GM12878 (cell line): Measurements from ENCODE around the gene SLC43A3. TPM values are rescaled to one million over a fixed set of nuclear protein-coding genes. Genes with fewer than 3 reads are reported as not detected.

Experiments
- ATAC-seq: fragments of 200-7000 bp; cut with Tn5 transposase; 3 replicates; pipeline ENCODE4 v1.9.1; 2020; ENCODE audit warnings: mild to moderate bottlenecking, moderate library complexity
- BruUV-seq: library from RNA; stranded (reverse); fragments of 400-500 nt; replicated peaks from 2 replicates; lab custom pipeline; 2021; lab: Mats Ljungman, UMichigan
- CTCF ChIA-PET: fragments of 300-600 bp; sonication (Branson Sonifier 250); formaldehyde crosslinking; extraction: SDS; loops from one replicate; lab custom pipeline; 2021; ENCODE audit warnings: inconsistent platforms; lab: Yijun Ruan, JAX
- POLR2A ChIA-PET: fragments of 350-600 bp; formaldehyde crosslinking; extraction: SDS; loops from one replicate; lab custom pipeline; 2021; ENCODE audit warnings: inconsistent platforms; lab: Charles Lee
- RAD21 ChIA-PET: fragments of 300-600 bp; sonication (Branson Sonifier 250); formaldehyde crosslinking; loops from one replicate; lab custom pipeline; 2023; ENCODE audit warnings: antibody characterized with exemption; ENCODE audit not compliant: unreplicated experiment; lab: Charles Lee
- SMC1A ChIA-PET: fragments of 300-600 bp; sonication (Branson Sonifier 250); formaldehyde crosslinking; loops from one replicate; lab custom pipeline; 2023; ENCODE audit not compliant: unreplicated experiment, uncharacterized antibody; lab: Charles Lee
- DNase-seq: peaks from one replicate; pipeline ENCODE4 v3.0.0-alpha.2; 2011; ENCODE audit warnings: low read depth, low spot score
- FAIRE-seq: peaks from 3 replicates; lab custom pipeline; 2011; peaks lifted over from hg19 to GRCh38; lab: Jason Lieb, UNC
- H2AFZ ChIP-seq: 2 replicates; pipeline ENCODE4 v1.6.0; 2011; ENCODE audit warnings: low read depth, low read length, control low read depth; ENCODE audit not compliant: control insufficient read depth
- H3K27ac ChIP-seq: 2 replicates; pipeline ENCODE4 v1.5.1; 2011; ENCODE audit warnings: control low read depth; ENCODE audit not compliant: control insufficient read depth, insufficient read depth
- H3K27me3 ChIP-seq, 2 experiments: replicated peaks in 1 of 2; 2 replicates each; pipeline versions ENCODE4 v1.6.0 to v1.6.1; 2011; ENCODE audit warnings: low read length in 1 of 2; ENCODE audit not compliant: control insufficient read depth in 2 of 2, insufficient read depth in 2 of 2
- H3K36me3 ChIP-seq, 2 experiments: 2 replicates each; pipeline ENCODE4 v1.5.1; 2011; ENCODE audit warnings: low read length in 1 of 2; ENCODE audit not compliant: control insufficient read depth in 2 of 2, insufficient read depth in 2 of 2
- H3K4me1 ChIP-seq: 2 replicates; pipeline ENCODE4 v1.6.1; 2011; ENCODE audit warnings: mild to moderate bottlenecking, low read length, moderate library complexity, mixed read lengths; ENCODE audit not compliant: control insufficient read depth, insufficient read depth
- H3K4me2 ChIP-seq: 2 replicates; pipeline ENCODE4 v1.6.0; 2011; ENCODE audit warnings: control low read depth; ENCODE audit not compliant: control insufficient read depth, insufficient read depth
- H3K4me3 ChIP-seq: fragments of 200-600 bp; sonication (generic); 2 replicates; pipeline ENCODE4 v1.5.1; 2016
- H3K79me2 ChIP-seq: 2 replicates; pipeline ENCODE4 v1.6.0; 2011; ENCODE audit warnings: low read length; ENCODE audit not compliant: control insufficient read depth, insufficient read depth
- H3K9ac ChIP-seq: 2 replicates; pipeline ENCODE4 v1.8.0; 2011; ENCODE audit warnings: low read length, control low read depth, mixed read lengths; ENCODE audit not compliant: control insufficient read depth, insufficient read depth
- H3K9me3 ChIP-seq: replicated peaks from 3 replicates; pipeline ENCODE4 v1.5.1; 2011; ENCODE audit warnings: mild to moderate bottlenecking, low read length; ENCODE audit not compliant: control insufficient read depth, insufficient read depth
- H4K20me1 ChIP-seq: 2 replicates; pipeline ENCODE4 v1.6.0; 2011; ENCODE audit not compliant: control insufficient read depth, insufficient read depth
- CBX3 ChIP-seq: fragments of 200-600 bp; sonication (generic); IDR thresholded peaks from 2 replicates; pipeline ENCODE4 v1.6.1; 2016; ENCODE audit warnings: low read depth, borderline replicate concordance
- E2F8 ChIP-seq: fragments of 450-650 bp; IDR thresholded peaks from 2 replicates; pipeline ENCODE4 v1.6.1; 2018; ENCODE audit warnings: mild to moderate bottlenecking, low read depth, moderate library complexity; ENCODE audit not compliant: partially characterized antibody
- IRF4 ChIP-seq: IDR thresholded peaks from 2 replicates; pipeline ENCODE4 v1.6.1; 2011; ENCODE audit warnings: low read depth, low read length
- POU2F2 ChIP-seq: IDR thresholded peaks from 3 replicates; pipeline ENCODE4 v1.6.1; 2011; ENCODE audit warnings: low read depth, mild to moderate bottlenecking, low read length, borderline replicate concordance
- SUPT20H ChIP-seq: IDR thresholded peaks from 2 replicates; pipeline ENCODE4 v1.6.1; 2011; ENCODE audit warnings: low read depth, mild to moderate bottlenecking, low read length, moderate library complexity, borderline replicate concordance; ENCODE audit not compliant: control insufficient read depth
- ZBED1 ChIP-seq: IDR thresholded peaks from 2 replicates; pipeline ENCODE4 v1.6.1; 2016; ENCODE audit warnings: borderline replicate concordance
- WGBS: methylation state at CpG from one replicate; pipeline ENCODE4 v1.1.6; 2016; ENCODE audit warnings: low lambda C conversion rate; ENCODE audit not compliant: insufficient replicate concordance, insufficient coverage; ENCODE audit errors: missing lambda C conversion rate; 5-methylcytosine and 5-hydroxymethylcytosine counted together
- in situ Hi-C: fragments of 300-500 bp; cut with MboI; formaldehyde crosslinking; loops from 9 replicates; pipeline ENCODE4 v1.14.3; 2018; ENCODE audit warnings: mixed read lengths
- intact Hi-C: fragments of 100-400 bp; cut with micrococcal nuclease; formaldehyde crosslinking; loops from one replicate; pipeline ENCODE4 v1.14.2; 2022; ENCODE audit not compliant: unreplicated experiment
- polyA plus RNA-seq, 11 experiments: library from polyadenylated mRNA; depleted of rRNA in 4 of 11; unstranded in 6 of 11; stranded (reverse) in 5 of 11; fragments of >200 nt; fragmentation: Nextera tagmentation in 4 of 11; fragmentation: Illumina TruSeq in 1 of 11; extraction: Ambion mirVana in 4 of 11; extraction: Trizol in 1 of 11; gene quantifications; 1 replicate in 1 of 11; 2 replicates in 10 of 11; pipeline versions ENCODE4 v1.2.1 to v1.2.3, GENCODE V29; 2011 to 2016; ENCODE audit warnings: inconsistent platforms in 2 of 11, missing spikeins in 2 of 11, low read depth in 1 of 11
- total RNA-seq, 4 experiments: library from RNA; depleted of rRNA in 3 of 4; stranded (reverse); fragments of >200 nt in 3 of 4; fragmentation: Illumina TruSeq in 1 of 4; extraction: Trizol in 1 of 4; gene quantifications; 2 replicates each; pipeline versions ENCODE4 v1.2.1 to v1.2.3, GENCODE V29; 2013 to 2021

The SLC43A3 gene
- total and polyA plus RNA-seq, 10 of the 15 experiments (the other 5 are each of a cell fraction or from before 2014, with no cell fraction given), result 37.5 to 237 (median 132) TPM

GRCh38 chr11:57363131-57364080 lies 63.5 kb downstream of the SLC43A3 start:
- H4K20me1 ChIP-seq, result no peaks in the 10 kb centered on the region
- no peak overlapping the region for H3K27ac ChIP-seq
- H3K4me1 ChIP-seq, result no peaks in the 10 kb centered on the region
- in situ Hi-C loops, result no loop called here
- DNase-seq (no peak), ATAC-seq (no peak)
- ChIA-PET RAD21 (no interaction called here), SMC1A (interaction anchor here (1.2 to 1.5 kb wide), 3 partner anchors 11 to 130 kb away, joined by 3 to 4 read pairs (median 4); no protein-coding TSS in a partner anchor), CTCF (interaction anchor here (1.2 to 1.4 kb wide), 2 partner anchors 16 to 163 kb away, joined by 3 to 4 read pairs; no protein-coding TSS in a partner anchor), POLR2A (no interaction called here)
- 11% methylated on average over 7 of the region's 7 CpGs for WGBS
- no peak overlapping the region for H2AFZ ChIP-seq
- no peak overlapping the region for H3K4me3 ChIP-seq
- H3K36me3 ChIP-seq, result no peaks in the 10 kb centered on the region
- no peak overlapping the region for H3K9ac ChIP-seq
- no peaks in the 10 kb centered on the region for H3K79me2 ChIP-seq
- no peak overlapping the region for H3K4me2 ChIP-seq
- intact Hi-C loops, result no loop called here
- H3K9me3 ChIP-seq, result no peaks in the 10 kb centered on the region
- peaks cover 0 to 3% of the 10 kb centered on the region in 2 experiments; a peak in 2 of 4 replicates for H3K27me3 ChIP-seq
- TF ChIP-seq CBX3 (no peak), POU2F2 (no peak), IRF4 (no peak), E2F8 (no peak), ZBED1 (no peak), SUPT20H (no peak)
- TF ChIP-seq, all 136 proteins: peak for 0
- no peak for FAIRE-seq
- BruUV-seq, result no TSS peak
